NCI-H510A treated with DMSO at 0.1 percent for 48 hours (cell line): Measurements from ENCODE around the gene CCL20.
"Not testable (repeated sequence)": the region's sequence is repeated elsewhere in the genome, so short reads cannot be mapped to it uniquely, and the experiment has no call there.

ENCODE experiments used
- DNase-seq: peaks from one replicate; lab custom pipeline; 2025; lab: John Stamatoyannopoulos, UW

Gene CCL20, protein sequence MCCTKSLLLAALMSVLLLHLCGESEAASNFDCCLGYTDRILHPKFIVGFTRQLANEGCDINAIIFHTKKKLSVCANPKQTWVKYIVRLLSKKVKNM

DNA sequence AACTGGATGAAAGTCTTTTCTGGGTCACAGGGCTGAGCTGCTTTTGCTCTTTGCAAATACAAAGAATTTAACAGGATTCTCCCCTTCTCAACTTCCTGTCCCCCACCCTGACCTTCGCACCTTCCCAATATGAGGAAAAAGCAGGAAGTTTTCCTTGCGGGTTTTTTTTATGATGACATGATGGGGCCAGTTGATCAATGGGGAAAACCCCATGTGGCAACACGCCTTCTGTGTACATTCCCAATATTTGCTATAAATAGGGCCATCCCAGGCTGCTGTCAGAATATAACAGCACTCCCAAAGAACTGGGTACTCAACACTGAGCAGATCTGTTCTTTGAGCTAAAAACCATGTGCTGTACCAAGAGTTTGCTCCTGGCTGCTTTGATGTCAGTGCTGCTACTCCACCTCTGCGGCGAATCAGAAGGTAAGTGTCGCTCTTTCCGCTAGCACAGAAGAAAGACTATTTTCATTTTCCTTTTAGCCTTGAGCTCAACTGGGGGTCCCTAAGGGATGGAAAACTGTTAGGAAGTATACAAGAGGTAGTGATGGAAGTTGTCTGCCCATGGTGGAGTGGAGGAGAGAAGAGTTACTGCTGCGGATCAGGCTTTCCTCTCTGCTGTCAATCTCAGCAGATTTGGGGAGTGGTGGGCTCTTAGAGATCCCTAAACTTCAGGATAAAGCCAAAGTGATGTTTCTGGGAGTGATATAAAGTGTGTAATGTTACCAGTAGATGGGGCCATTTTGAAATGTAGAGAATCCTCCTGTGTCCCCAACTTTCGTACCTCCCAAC lies at the start of gene CCL20:
TSS of gene CCL20 (plus strand) at position 281 of the 792 bp plus-strand sequence. CDS start at position 351, 70 bp downstream.
- DNase-seq, result no peak

DNA sequence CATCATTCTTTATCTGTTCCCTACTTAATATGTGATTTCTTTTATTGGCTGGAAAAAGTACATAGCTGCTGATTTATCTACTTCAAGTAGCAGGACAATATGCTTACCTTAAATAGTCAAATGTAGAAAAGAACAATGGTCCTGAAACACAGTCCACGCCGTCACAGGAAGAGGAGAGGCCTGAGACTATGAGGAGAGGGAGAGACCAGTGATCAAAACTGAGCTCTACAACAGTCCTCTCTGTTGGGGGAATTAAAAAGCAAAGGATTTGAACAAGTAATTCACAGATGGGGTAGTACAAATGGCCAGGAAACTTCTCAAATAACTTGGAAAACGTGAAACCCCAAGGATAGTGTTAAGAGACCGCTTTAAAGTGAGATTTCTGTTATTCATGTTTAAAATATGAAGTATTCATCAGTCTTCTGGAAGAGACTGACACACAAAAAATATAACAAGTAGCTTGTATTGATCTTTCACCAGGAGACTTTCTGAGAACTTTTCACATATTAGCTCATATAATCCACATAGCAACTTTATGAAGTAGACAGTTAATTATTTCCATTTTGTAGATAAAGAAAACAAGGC lies 47.8 kb upstream of the CCL20 start:
- no peak for DNase-seq

DNA sequence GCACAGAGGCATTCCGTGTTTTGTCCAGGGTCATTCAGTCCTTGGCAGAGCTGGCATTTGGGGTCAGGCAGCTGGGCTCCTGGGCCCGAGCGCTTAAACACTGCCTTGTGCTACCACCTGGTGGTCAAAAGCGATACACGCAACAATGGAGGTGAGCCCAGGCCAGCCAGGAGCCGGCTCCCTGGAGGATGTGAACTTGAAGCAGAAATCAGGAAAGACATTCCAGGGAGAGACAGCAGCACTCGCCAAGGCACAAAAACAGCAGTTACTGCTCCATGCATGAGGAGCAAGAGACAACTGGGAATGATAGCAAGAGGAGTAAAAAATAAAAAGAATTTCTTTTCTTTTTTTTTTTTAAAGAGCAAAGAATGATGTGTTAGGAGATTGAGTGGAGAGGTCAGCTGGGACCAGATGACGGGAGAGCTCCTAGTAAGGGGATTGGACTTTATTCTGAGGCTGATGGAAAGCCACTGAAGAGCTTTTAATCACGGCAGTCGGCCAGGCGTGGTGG lies 47.2 kb upstream of the CCL20 start:
- peak; percentile 93 for DNase-seq

DNA sequence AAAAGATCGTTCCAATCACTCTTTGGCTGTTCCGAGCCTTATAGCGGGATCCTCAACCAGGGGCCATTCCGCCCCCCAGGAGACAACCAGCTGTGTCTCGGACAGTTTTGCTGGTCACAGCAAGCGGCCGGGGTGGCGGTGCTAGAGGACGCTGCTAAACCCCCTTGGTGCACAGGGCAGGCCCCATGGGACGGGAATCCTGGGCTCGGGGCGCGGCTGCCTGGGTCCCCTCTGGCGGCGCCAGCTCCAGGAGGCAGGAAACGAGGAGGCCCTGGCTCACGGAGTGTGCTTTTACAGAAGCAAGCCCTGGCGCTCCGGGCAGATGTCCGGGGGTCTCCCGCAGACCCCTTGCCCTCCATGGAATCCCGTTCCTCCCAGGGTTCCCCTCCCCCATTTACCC lies 45.8 kb upstream of the CCL20 start:
- DNase-seq, result no peak

DNA sequence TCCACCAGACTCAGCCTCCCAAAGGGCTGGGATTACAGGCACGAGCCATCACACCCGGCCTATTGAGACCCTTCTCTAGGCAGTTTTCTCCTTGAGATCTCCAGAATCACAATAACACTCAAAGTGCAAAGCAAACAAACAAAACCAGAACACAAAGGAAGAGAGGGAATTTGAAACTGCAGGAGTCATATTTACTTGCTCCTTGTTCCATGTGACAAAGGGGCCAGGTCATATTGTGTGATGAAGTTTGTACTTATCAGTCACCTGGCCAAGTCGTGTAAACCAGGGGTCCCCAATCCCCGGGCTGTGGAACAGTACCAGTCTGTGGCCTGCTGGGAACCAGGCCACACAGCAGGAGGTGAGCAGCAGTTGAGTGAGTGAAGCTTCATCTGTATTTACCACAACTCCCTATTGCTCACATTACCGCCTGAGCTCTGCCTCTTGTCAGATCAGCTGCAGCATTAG lies 41.4 kb upstream of the CCL20 start:
- peak; percentile 93 for DNase-seq

DNA sequence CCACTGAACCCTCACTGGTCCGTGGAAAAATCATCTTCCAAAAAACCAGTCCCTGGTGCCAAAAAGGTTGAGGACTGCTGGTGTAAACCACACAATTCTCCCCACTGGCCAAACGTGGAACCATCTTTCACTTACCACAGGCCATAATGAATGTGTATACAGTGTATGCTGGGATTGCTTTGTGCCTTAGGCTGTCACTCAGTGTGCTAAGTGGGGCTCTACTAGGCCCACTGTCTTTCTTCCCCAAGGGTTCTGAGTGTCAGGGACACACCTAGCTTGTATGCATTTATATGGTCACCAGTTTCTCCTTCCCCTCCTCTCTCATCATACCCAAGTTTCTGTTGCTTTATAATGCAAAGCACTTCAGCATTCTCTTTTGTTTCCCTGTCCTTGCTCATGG lies 40.7 kb upstream of the CCL20 start:
- no peak for DNase-seq

DNA sequence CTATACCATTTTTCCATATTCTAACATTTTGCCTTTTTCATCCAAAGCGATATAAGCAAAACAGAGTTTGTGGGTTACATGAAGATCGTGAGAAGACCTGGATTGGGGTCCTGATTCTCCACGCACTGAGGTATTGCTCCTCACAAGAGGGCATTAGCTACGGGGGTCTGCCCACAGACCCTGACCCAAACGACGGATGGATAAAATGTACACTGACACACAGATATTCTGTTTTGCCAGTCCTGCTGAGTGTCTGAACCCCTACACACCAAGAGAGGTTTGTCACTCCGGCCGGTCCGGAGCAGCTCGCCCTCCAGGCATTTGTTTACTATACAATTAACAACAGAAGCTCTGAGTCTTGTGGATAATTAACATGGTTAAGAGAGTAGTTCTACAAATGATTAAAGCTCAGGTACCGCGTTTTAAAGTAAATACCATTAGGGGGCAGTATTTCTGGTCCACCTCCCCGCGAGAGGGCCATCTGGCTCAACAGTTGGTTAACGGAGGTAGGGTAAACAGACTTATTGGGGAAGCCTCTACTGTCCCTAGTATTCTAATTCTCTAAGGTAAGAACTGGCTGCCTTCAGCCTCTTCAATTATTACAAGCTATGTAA lies 39.5 kb upstream of the CCL20 start:
- DNase-seq, result peak; percentile 11

DNA sequence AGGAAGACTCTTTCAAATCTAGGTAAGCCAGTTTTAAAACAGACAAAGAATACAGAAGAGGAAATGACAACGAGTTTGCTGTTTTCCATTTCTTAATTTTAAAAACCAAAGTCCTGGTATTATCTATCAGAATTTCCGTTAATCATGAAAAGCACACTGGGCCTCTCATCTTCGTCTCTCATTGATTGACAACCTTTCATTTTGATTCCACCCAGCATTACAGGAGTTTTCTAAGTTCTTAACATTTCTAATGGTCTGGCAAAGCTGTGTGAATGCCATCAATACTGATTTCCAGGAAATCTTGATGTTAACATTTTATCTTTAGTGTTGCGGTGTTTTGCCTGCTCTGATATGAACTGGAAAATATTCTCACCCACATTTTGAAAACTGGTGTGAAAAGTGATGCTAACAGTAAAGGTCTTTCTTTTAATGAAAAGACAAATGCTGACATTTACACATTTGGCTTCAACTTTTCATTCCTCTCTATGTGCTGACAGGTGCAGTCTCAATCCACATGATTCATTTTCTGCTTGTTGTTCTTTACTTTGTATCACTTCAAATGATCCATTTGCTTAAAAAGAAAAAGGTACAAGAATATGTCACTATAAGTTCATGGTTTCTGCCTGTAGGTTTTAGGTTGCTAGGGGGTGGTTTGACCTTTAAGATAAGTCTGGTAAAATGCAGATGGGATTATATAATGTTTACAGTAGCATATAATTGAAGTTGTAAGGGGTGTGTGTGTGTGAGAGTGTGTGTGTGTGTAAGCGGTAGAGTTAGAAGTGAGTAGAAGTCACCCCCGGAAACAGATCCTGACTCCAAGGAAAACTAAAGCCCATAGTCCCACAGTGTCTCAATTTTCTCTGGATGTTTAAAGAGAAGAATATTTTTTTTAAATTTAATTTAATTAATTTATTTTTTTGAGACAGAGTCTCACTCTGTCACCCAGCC lies 38.5 kb upstream of the CCL20 start:
- no peak for DNase-seq

DNA sequence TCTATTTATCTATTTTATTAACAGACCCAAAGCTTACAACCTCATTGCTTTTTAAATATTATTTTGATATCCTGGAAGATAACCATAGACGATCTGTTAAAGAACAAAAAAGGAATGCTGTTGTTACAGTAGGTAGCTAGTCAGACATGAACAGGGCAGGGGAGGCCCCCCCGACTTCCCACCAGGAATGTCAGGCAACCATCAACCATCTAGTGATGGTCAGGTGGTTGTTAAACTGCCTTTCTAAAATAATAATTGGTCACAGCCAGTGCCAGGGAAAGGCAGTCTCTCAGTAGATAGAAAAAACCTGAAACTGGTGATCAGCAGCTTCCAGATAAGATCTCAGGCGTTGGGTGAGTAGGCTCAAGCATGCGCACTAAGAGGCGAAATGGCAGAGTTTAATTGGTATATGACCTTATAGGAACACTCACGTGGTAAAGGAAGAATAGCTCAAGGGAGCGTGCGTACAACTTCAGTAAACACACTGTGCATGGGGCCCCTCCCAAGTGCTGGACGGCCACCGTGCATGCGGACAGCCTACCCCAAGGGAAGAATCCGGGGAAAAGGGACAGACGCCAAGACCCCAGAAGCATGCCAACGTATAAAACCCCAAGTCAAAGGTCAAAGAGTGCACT lies 32.5 kb upstream of the CCL20 start:
- no peak for DNase-seq

DNA sequence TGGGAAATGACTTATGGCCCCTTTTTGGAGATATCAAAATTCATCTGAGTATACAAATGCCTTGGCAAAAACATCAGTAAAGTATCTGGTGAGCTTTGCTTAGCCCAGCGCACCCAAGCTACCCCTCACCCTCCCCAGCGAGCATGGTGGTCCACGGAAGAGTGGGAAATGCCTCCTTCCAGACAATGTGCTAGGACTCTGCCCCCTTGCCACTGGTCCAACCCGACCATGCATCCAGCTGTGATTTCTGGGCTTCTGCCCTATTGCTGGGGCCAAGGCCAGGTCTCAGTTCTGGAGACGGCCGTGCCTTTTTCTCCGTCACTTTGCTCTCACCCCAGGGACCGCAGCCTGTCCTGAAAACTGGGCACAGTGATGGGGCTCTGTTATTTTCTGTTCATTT lies 31.8 kb upstream of the CCL20 start:
- DNase-seq, result no peak

DNA sequence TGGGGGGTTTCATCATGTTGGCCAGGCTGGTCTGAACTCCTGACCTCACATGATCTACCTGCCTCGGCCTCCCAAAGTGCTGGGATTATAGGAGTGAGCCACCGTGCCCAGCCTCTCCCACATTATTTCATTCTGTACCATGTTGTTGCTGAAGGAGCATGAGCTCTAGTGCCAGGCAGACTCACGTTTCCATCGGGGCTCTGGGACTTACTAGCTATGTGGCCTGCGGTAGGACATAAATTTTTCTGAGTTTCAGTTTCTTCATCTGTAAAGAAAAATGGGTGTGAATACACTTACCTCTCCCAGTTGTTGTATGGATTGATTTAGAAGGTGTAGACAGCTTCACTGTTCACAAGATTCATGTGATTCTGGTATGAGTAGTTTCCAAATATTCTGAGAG lies 30.8 kb upstream of the CCL20 start:
- no peak for DNase-seq

DNA sequence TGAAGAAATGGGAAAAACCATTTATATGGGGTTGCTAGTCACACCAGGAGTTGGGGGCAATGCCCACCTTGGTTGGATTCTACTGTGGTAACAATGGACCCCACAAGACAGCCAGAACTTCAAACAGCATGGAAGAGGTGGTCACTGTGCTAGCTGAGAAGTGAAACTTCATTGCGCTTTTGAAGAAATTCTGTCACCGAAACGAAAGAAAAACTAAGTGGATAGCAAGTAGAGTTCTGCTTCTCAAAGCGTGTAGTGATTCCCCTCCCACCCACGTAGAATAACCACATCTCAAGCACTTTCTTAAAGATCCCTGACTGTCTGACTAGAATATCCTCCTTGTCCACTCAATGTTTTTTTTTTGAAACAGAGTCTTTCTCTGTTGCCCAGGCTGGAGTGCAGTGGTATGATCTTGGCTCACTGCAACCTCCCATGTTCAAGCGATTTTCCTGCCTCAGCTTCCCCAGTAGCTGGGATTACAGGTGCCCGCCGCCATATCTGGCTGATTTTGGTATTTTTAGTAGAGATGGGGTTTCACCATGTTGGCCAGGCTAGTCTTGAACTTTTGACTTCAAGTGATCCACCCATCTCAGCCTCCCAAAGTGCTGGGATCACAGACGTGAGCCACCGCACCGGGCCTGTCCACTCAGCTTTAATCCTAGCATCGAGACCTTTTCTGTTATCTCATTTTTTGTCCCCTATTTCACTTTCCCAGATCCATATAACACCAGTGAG lies 30.1 kb upstream of the CCL20 start:
- DNase-seq, result no peak

DNA sequence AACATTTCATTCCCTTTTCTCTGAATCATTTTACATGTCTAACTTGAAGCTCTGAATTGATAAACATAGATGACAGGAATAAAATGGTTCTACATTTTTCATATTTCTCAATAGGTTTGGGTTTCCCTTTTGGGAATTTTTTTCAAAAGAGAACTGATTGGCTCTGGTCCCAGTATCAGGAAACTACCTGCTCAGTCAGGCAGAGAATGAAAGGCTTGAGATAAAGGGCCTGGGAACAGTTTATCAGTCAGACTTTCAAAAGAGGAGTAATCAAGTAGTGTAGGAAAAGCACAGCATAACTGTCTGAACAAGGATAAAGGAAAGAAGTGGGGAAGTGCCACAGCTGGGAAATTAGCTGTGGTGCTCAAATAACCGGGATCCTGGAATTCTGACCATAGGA lies 28.3 kb upstream of the CCL20 start:
- DNase-seq, result no peak

DNA sequence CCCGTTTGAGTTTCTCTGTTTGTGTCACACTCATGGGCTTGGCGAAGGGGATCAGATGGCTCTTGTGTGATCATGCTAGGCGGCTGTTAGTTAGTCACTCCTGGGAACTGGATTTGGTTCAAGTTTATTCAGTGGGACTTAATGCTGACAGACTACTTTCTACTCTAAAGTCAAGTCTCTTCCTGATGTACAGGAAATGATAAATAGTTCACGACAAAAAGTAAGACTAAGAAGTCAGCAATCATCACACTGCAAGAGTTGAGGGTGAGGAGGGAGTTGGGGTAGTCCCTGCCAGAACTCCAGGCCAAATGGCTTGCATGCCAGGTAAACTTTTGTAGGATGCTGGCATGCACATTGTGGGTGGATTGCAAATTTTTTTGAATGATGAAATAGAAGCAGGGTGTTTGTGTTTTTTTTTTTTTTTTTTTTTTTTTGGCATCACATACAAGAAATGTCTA lies 25.1 kb upstream of the CCL20 start:
- no peak for DNase-seq

DNA sequence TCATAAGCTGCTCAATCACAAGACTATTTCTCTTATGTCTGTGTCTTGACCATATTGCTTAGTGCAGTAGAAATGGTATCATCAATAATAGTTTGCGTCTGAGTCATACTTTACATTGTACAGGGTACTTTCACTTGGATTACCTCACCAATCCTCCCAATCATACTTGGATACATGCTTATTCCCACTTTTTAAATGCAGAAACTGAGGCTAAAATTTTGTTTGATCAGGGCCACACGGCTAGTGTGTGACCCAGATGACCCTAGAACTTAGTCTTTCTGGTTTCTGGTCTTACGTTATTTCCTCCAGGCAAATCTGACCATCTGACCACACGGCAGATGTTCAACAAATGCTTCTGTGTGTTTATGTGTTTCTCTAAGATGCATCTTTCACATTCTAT lies 23.8 kb upstream of the CCL20 start:
- no peak for DNase-seq

DNA sequence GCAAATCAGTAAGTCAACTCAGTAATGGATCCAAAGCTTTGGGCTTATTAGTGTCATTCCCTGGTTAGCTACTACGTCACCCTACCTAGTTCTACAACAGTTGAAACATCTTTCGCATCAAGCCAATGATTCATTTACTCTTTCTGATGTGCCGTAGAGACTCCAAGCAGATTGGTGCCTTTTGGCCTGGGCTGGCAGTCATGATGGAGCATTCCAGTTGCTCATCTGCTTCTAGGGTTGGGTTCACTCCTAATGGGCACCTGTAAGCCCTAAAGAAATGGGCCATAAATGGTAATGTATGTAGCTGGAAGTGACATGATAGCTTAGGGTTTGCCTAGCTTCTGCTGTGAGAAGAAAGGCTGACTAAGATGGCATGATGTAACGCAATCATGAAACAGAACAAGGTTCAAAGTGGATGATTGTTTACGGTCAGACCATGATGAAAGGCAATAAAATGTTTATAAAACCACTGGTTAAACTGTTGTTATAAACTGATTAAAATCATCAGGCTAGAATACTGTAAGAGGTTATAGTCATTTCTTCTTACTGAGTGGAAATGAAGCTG lies 20.4 kb upstream of the CCL20 start:
- DNase-seq, result no peak

DNA sequence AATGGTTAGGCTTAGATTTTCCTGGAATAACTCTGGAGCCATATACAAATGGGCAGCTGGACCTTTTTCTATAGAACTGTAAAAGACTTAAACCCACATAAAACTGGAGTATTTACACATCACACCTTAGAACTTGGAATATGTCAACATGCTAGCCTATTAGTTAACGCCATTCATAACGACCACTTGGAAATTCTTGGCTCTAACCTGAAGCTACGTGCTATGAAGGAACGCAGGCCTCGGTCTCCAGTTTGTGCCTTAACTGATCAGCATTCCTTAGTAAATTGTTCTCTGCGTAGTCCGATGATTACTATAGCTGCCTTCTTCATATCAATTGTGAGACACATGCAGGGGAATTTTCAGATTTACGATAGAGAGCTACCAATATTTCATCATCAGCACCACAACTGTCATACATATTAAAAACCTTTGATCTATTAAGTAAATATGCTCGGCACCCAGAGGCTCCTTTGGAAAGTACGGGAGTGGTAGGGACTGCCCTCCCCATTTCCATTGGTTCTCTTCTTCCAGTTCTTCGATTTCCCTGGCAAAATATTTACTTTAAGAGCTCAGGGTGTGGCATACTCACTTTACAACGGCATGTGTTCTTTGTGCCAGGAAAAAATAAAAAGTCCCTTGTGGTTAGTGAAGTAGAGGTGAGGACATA lies 17.5 kb upstream of the CCL20 start:
- peak; percentile 83 for DNase-seq

DNA sequence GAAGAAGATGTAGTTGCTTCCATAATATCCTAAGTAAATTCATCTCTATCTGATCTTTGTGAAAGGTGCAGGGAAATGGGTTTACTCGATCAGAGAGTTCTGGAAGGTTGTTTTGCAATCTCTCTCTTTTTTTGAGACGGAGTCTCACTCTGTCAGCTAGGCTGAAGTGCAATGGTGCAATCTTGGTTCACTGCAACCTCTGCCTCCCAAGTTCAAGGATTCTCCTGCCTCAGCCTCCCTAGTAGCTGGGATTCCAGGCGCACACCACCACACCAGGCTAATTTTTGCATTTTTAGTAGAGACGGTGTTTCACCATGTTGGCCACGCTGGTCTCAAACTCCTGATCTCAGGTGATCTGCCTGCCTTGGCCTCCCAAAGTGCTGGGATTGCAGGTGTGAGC lies 16.9 kb upstream of the CCL20 start:
- not testable (repeated sequence) for DNase-seq

DNA sequence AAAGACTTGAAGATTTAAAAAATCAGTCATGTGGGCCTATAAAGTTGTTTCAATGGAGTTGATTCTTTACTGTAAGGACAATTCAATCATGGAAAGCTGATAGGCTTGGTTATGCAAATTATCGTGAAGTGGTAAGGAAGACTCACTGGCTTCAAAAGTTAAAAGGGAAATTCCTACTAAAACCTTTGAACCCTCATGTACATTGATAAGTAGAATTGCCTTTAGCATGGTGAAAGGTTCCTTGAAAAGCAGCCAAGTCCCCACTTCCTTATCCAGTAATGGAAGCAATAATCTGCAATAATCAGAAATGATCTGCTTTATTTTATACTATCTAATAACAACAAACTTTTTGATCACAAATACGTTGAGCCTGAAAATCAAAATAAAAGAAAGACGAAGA lies 14.4 kb upstream of the CCL20 start:
- DNase-seq, result no peak

DNA sequence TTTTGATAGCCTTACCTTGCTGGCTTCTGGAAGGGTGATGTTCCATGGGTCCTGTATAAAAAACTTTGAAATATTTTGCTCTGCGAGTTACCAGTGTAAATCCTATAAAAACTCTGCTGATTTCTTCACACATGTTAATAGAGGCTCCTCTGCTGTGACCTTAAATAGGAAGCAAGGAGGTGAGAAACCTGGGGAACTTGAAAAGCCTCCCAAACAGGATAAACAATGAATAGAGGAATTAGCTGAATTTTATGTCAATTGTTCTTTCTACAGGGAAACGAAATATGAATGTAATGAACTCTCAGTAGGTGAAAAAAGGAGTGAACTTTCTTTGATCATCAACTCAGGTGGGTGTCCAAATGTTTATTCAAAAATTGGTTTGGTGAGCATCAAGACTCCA lies 10.8 kb upstream of the CCL20 start:
- no peak for DNase-seq
